Measurements from ENCODE around the gene TEX14.
"Not testable (repeated sequence)": the region's sequence is repeated elsewhere in the genome, so short reads cannot be mapped to it uniquely, and the experiment has no call there.

Gene TEX14

GRCh38 chr17:58691701-58692238 lies at the start of gene TEX14:
TEX14 (minus strand) TSS chr17:58692045; CDS start chr17:58652001, 40,044 bp downstream.
- no peak for DNase-seq

GRCh38 chr17:58741121-58741625 lies 49.3 kb upstream of the TEX14 start:
- DNase-seq = no peak

GRCh38 chr17:58734811-58735210 lies 43.0 kb upstream of the TEX14 start:
- no peak for DNase-seq

- no peak for DNase-seq
Measured at GRCh38 chr17:58734040-58734439, 42.2 kb upstream of the TEX14 start.

GRCh38 chr17:58730937-58731336 lies 39.1 kb upstream of the TEX14 start:
- DNase-seq = no peak

- DNase-seq = no peak
Measured at GRCh38 chr17:58728798-58729197, 37.0 kb upstream of the TEX14 start.

GRCh38 chr17:58722696-58723095 lies 30.9 kb upstream of the TEX14 start:
- DNase-seq = no peak

- DNase-seq = no peak
Measured at GRCh38 chr17:58722274-58722673, 30.4 kb upstream of the TEX14 start.

GRCh38 chr17:58710948-58711552 lies 19.2 kb upstream of the TEX14 start:
- DNase-seq = peak; percentile 22

GRCh38 chr17:58706351-58707140 lies 14.7 kb upstream of the TEX14 start:
- no peak for DNase-seq

GRCh38 chr17:58703916-58704286 lies 12.1 kb upstream of the TEX14 start:
- DNase-seq = no peak

- DNase-seq = no peak
Measured at GRCh38 chr17:58703137-58703915, 11.5 kb upstream of the TEX14 start.

GRCh38 chr17:58702708-58703107 lies 10.9 kb upstream of the TEX14 start:
- DNase-seq = no peak

GRCh38 chr17:58702045-58702476 lies 10.2 kb upstream of the TEX14 start:
- no peak for DNase-seq

- DNase-seq = no peak
Measured at GRCh38 chr17:58699771-58700170, 7.9 kb upstream of the TEX14 start.

GRCh38 chr17:58694826-58695225 lies 3.0 kb upstream of the TEX14 start:
- no peak for DNase-seq

- no peak for DNase-seq
Measured at GRCh38 chr17:58694302-58694701, 2.5 kb upstream of the TEX14 start.

- DNase-seq = no peak
Measured at GRCh38 chr17:58693751-58694150, 1.9 kb upstream of the TEX14 start.

- DNase-seq = no peak
Measured at GRCh38 chr17:58693208-58693607, 1.4 kb upstream of the TEX14 start.

GRCh38 chr17:58692239-58693055 lies 602 bp upstream of the TEX14 start, which contains the start of gene RAD51C:
RAD51C (plus strand) TSS chr17:58692602; CDS start chr17:58692644, 42 bp downstream.
- DNase-seq = peak; percentile 85

- not testable (repeated sequence) for DNase-seq
Measured at GRCh38 chr17:58690033-58690432, 1.8 kb downstream of the TEX14 start.

GRCh38 chr17:58688521-58688920 lies 3.3 kb downstream of the TEX14 start:
- no peak for DNase-seq

Data from stimulated activated CD4-positive, alpha-beta T cell treated with anti-CD3 and anti-CD28 coated beads, Interleukin-12 subunit alpha, Interleukin-12 subunit beta, amount 100 ng/mL, for 4 hours (primary cell).